Measurements from ENCODE around the gene NBEA.

Gene NBEA

DNA sequence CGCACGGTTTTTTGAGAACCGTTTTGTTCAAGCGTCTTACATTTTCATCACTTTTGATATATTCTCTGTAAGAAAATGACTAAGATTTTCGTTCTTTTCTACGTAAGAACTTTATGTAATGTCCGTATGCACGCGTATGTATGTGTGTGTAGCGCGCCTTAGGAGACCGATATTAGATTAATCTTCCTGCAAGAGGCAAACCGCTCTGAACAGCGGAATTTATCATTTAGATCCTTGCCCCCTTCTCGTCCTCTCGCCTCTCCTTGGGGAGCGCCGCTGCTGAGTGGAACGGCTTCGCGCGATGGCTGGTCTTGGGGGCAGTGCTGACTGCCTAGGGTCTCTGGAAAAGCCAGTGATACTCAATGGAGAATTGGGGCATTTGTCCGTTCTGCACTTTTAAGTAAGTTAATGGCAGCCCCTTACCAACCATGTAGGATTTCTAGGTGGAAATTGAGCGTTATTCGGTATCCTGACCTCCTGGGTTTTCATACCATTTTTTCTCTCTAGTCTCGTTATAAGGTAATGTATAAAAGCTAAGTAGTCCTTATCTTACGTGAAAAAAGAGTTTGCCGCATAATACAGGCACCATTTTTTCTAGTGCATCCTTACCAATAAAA, 529.7 kb downstream of the NBEA start:
- peaks cover 41% of the 10 kb centered on the region for H3K4me1 ChIP-seq (ENCODE audit: control insufficient read depth, low read depth, low read length)
- no peak overlapping the region for H3K27ac ChIP-seq (ENCODE audit: low read length)
- H3K36me3 ChIP-seq (ENCODE audit: control insufficient read depth, low read depth, low read length) = no peaks in the 10 kb centered on the region
- H3K9ac ChIP-seq (ENCODE audit: low read length) = no peak overlapping the region
- peaks cover 80% of the 10 kb centered on the region for H3K27me3 ChIP-seq (ENCODE audit: control insufficient read depth, insufficient read depth, low read length)
- peak overlapping the region; percentile 85 for H3K4me3 ChIP-seq (ENCODE audit: low read length)
- no peaks in the 10 kb centered on the region for H3K9me3 ChIP-seq (ENCODE audit: control insufficient read depth, low read depth, low read length)

DNA sequence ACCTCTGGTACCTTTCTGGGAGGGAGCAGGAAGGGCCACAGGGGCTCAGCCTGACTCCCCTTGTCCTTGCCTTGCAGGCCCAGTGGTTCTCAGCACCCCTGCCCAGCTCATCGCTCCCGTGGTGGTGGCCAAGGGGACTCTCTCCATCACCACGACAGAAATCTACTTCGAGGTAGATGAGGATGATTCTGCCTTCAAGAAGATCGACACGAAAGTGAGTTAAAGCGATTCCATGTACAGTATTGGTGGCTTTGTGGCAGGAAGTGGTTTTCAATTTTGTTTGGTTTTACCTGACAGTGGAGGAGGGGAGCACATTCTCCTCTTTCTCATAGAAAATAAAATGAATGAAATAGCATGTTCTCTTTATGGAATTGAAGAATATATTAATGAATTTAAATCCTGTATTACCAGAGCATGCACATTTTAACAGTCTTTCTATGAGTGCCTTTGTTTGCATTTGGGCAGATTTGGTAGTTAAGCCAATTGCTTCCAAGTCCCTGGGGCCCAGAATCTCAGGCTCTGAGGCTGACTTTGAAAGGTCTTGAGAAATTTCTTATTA, 530.3 kb downstream of the NBEA start:
- Histone ChIP-seq H3K9me3 (ENCODE audit: control insufficient read depth, low read depth, low read length) (no peaks in the 10 kb centered on the region), H3K9ac (ENCODE audit: low read length) (no peak overlapping the region), H3K27ac (ENCODE audit: low read length) (no peak overlapping the region), H3K27me3 (ENCODE audit: control insufficient read depth, insufficient read depth, low read length) (peaks cover 86% of the 10 kb centered on the region), H3K36me3 (ENCODE audit: control insufficient read depth, low read depth, low read length) (no peaks in the 10 kb centered on the region), H3K4me1 (ENCODE audit: control insufficient read depth, low read depth, low read length) (peaks cover 43% of the 10 kb centered on the region), H3K4me3 (ENCODE audit: low read length) (peak overlapping the region; percentile 85)

DNA sequence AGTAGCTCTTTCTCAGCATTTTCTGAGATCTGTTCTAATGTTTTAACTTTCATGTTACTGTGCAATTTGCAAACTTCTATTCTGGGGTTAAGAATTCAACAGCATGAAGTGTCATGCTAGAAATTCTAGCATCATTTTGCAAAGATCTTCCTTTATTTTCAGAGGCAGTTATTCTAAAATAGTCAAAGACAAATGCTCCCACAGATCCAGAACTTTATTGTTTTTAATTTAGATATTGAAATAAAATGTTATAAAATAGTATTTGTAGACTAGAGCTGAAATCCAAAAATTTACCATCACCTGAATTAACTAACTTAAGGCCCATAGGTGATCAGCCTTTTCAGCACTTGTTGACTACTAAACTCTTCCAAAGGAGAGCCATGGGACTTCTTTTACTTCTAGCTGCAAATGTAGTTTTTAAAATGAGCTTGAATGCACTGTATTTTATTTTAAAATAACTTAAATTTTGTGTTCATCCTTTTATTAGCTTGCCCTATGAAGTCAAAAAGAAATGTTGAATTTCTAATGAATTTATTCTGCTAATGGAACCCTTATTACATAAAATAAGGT, 531.2 kb downstream of the NBEA start:
- peaks cover 45% of the 10 kb centered on the region for H3K4me1 ChIP-seq (ENCODE audit: control insufficient read depth, low read depth, low read length)
- H3K27ac ChIP-seq (ENCODE audit: low read length) = no peak overlapping the region
- no peak overlapping the region for H3K9ac ChIP-seq (ENCODE audit: low read length)
- H3K36me3 ChIP-seq (ENCODE audit: control insufficient read depth, low read depth, low read length) = no peaks in the 10 kb centered on the region
- no peak overlapping the region for H3K4me3 ChIP-seq (ENCODE audit: low read length)
- no peaks in the 10 kb centered on the region for H3K9me3 ChIP-seq (ENCODE audit: control insufficient read depth, low read depth, low read length)
- H3K27me3 ChIP-seq (ENCODE audit: control insufficient read depth, insufficient read depth, low read length) = peaks cover 94% of the 10 kb centered on the region

DNA sequence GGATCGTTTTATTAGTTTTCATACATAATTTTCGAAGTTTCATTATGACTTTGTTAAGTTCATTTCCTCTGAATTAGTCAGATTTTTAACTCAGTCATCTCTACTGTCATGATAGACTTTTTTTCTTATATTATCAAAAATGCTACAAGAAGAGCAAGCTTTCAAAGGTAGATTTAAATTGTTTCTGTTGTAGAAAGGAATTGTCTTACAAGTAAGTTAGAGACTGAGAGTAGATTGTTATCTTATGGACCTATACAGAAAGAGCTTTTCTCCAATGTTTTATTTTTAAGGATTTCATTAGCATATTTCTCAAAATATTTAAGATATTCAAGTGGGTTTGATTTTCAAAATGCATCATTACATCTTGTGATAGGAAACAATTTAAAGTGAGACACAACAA, 531.7 kb downstream of the NBEA start:
- H3K4me1 ChIP-seq (ENCODE audit: control insufficient read depth, low read depth, low read length) = peaks cover 45% of the 10 kb centered on the region
- H3K27me3 ChIP-seq (ENCODE audit: control insufficient read depth, insufficient read depth, low read length) = peaks cover 94% of the 10 kb centered on the region
- no peak overlapping the region for H3K9ac ChIP-seq (ENCODE audit: low read length)
- no peak overlapping the region for H3K27ac ChIP-seq (ENCODE audit: low read length)
- H3K9me3 ChIP-seq (ENCODE audit: control insufficient read depth, low read depth, low read length) = no peaks in the 10 kb centered on the region
- no peaks in the 10 kb centered on the region for H3K36me3 ChIP-seq (ENCODE audit: control insufficient read depth, low read depth, low read length)
- H3K4me3 ChIP-seq (ENCODE audit: low read length) = no peak overlapping the region

DNA sequence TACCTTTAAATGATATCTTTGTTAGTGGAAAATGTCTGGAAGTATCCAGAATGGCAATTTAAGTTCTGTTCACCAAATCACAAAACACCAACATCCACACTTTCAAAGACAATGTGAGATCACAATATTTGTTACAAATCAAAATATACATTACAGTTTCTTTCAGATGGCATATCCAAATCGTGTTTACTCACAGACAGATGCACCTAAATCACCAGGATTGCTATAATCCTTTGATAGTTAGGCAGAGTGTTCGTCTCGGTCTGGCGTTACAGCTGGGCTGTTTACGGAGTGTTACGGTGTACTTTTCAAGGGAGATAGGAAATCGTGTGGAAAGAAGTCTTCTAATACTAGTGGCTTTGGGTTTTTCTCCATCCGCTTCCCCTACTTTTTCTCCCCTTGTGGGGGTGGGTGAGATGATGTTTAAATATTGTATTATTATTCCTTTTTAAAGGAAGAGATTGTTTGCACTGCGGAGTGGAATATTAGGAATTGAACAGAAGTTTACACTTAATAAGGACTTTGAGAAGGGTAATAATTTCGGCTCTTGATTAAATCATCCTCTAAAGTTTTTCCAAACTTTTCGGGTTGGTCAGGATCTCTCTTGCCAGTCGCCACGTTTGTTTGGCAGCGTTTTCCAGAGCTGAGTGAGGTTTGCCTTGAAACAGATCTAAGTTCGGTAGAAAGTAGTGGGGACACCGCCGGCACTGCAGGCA, 532.6 kb downstream of the NBEA start:
- Histone ChIP-seq H3K9me3 (ENCODE audit: control insufficient read depth, low read depth, low read length) (no peaks in the 10 kb centered on the region), H3K4me3 (ENCODE audit: low read length) (peak overlapping the region; percentile 69), H3K27ac (ENCODE audit: low read length) (no peak overlapping the region), H3K4me1 (ENCODE audit: control insufficient read depth, low read depth, low read length) (peaks cover 50% of the 10 kb centered on the region), H3K36me3 (ENCODE audit: control insufficient read depth, low read depth, low read length) (no peaks in the 10 kb centered on the region), H3K9ac (ENCODE audit: low read length) (no peak overlapping the region), H3K27me3 (ENCODE audit: control insufficient read depth, insufficient read depth, low read length) (peaks cover 95% of the 10 kb centered on the region)

DNA sequence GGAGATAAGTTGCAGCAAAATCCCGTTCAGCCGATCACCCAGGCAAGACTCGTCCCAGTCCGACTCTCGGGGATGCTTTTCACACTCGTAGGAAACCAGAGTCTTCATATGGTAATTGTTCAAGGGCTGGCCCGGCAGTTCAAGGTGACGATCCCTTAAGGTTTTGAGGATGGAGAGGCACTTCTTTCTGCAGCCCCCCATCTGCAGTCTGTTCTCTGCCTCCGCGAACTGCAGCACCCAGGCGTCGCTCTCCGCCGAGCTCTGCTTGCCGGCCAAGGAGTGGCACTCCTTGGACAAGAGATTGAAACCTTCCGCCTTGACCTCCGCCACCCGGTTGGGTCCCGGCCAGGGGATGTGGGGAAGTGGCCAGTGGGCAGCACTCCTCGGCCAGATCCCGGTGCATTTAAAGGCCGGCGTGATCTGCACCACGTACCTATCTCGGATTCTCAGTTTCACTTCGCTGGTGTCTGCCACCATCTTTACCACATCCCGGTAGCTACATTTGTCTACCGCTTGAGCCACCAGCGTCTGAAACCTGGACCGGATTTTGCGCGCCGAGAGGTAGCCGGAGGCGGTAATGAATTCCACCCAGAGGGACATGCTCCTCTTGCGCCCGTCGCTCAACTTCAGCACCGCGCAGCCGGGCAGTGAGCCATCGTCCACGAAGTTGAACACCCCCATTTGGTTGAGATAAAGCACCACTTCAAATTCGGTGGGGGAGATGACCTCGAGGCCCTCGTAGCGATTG, 533.3 kb downstream of the NBEA start:
- peak overlapping the region; percentile 69 for H3K4me3 ChIP-seq (ENCODE audit: low read length)

DNA sequence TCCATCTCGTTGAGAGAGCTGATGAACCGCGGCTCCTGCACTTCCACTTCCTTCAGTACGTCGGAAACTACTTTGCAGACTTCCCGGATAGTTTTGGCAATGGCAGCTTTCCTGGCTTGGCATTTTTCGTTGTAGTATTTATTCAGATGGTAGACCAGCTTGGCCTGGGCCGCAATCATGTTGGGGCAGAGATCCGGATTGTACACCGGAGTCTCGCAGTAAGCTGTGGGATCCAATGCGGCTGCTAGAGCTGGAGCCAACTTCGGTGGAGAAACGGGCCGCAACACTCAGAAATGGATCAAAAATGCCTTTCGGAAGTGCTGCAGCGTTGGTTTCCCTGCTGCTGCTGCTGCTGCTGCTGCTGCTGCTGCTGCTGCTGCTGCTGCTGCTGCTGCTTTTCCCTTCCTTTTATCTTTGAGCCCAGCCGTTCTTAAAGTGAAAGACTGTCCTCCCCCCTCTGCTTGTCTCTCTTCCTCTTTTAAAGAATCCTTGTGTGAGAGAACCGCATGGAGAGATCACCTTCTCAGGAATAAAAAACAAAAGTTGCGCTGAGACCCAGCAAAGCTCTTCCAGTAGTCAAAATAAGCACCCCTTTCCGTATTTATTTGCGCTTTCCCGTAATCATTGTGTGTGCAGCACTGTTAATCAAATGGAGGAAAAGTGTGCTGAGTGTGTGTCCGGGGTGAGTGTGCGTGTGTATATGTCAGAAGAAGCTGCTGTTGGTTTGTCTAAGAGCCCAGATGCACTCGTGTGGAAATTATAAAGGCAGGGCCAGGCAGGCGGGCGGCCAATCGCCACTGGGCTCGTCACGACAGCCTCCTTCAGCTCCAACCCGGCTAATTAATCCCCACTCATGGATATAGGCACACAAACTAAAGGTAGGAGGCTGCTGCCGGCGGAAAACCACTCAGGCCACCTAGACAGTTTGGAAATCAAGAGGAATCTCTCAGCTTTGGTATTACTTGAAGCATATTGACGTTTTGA, 534.2 kb downstream of the NBEA start, which contains the start of gene MAB21L1:
Gene MAB21L1 (minus strand): TSS at position 730 of the 984 bp plus-strand sequence. CDS start 551 bp downstream, at position 179.
- no peak within 1 kb of the TSS for H3K27ac ChIP-seq (ENCODE audit: low read length)
- peaks cover 43% of the 10 kb centered on the region for H3K4me1 ChIP-seq (ENCODE audit: control insufficient read depth, low read depth, low read length)
- no peaks in the 10 kb centered on the region for H3K9me3 ChIP-seq (ENCODE audit: control insufficient read depth, low read depth, low read length)
- no peaks in the 10 kb centered on the region for H3K36me3 ChIP-seq (ENCODE audit: control insufficient read depth, low read depth, low read length)
- H3K9ac ChIP-seq (ENCODE audit: low read length) = no peak within 1 kb of the TSS
- H3K27me3 ChIP-seq (ENCODE audit: control insufficient read depth, insufficient read depth, low read length) = peaks cover 97% of the 10 kb centered on the region
- H3K4me3 ChIP-seq (ENCODE audit: low read length) = peak within 1 kb of the TSS; percentile 69

More for the DNA sequence above, 533.3 kb downstream of the NBEA start:
- Histone ChIP-seq H3K9ac (ENCODE audit: low read length) (no peak overlapping the region), H3K9me3 (ENCODE audit: control insufficient read depth, low read depth, low read length) (no peaks in the 10 kb centered on the region), H3K36me3 (ENCODE audit: control insufficient read depth, low read depth, low read length) (no peaks in the 10 kb centered on the region), H3K4me1 (ENCODE audit: control insufficient read depth, low read depth, low read length) (peaks cover 44% of the 10 kb centered on the region), H3K27me3 (ENCODE audit: control insufficient read depth, insufficient read depth, low read length) (peaks cover 95% of the 10 kb centered on the region), H3K27ac (ENCODE audit: low read length) (no peak overlapping the region)

DNA sequence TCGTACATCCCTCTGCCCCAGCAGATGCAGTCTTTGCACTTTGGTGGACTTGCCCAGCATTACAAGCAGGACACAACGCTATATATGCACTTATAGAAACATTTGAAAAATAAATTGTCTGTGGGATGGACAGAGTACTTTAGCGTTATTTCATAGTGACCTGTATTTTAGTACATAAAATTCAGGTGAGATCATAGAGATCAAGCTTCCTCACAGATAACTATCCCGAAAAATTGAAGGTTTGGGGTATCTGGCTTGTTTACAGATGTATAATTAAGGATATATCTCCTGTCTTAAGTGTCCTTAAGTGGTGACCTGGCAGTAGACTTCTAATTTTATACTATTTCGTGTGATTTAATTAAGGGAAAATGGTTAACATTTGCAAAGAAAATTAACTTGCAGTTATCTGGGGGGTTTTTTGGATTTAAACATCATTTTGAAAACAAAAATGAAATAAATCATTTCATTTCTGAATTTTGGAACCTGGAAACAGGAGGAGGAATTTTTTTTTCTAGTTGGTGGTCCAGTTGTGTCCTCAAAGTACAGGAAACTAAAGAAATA, 535.4 kb downstream of the NBEA start:
- Histone ChIP-seq H3K36me3 (ENCODE audit: control insufficient read depth, low read depth, low read length) (no peaks in the 10 kb centered on the region), H3K27me3 (ENCODE audit: control insufficient read depth, insufficient read depth, low read length) (peaks cover 85% of the 10 kb centered on the region), H3K9ac (ENCODE audit: low read length) (no peak overlapping the region), H3K4me1 (ENCODE audit: control insufficient read depth, low read depth, low read length) (peaks cover 32% of the 10 kb centered on the region), H3K4me3 (ENCODE audit: low read length) (no peak overlapping the region), H3K9me3 (ENCODE audit: control insufficient read depth, low read depth, low read length) (no peaks in the 10 kb centered on the region), H3K27ac (ENCODE audit: low read length) (no peak overlapping the region)

DNA sequence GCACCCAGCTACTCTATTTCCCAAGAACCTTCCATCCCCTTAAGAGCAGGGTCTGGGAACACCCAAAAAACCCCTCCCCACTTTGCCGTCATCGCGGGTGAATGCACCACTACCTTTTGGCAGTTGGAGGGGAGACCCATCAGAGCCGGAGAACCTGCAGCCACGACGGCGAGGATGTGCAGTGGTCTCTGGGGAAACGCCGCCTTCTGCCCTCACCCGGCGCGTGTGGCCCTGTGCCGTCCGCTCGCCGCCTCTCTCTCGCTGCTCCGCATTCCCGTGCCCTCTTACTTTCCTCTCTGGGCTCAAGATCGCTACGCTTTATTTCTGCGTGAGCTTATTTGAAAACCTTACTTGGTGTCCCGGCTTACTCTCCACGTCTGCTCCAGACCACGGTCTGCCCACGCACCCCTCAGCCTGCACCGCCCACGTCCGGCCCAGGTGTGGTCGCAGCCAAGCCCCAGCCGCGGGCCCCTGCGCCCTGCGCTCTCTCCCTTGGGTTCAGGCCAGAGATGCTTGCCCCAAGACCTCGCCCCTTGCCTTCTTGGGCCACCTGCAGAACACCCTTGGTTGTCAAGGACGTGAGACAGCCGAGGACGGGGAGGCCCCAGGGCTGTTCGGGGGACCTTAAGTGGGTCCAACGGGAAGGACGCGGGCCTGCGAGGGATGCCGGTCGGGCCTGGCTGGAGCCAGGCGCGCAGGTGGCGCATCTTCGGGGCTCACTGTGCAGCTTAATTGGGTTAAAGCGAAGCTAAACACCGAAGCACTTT, 536.4 kb downstream of the NBEA start:
- no peak overlapping the region for H3K27ac ChIP-seq (ENCODE audit: low read length)
- H3K4me3 ChIP-seq (ENCODE audit: low read length) = peak overlapping the region; percentile 49
- H3K4me1 ChIP-seq (ENCODE audit: control insufficient read depth, low read depth, low read length) = peaks cover 30% of the 10 kb centered on the region
- no peak overlapping the region for H3K9ac ChIP-seq (ENCODE audit: low read length)
- H3K27me3 ChIP-seq (ENCODE audit: control insufficient read depth, insufficient read depth, low read length) = peaks cover 75% of the 10 kb centered on the region
- no peaks in the 10 kb centered on the region for H3K36me3 ChIP-seq (ENCODE audit: control insufficient read depth, low read depth, low read length)
- no peaks in the 10 kb centered on the region for H3K9me3 ChIP-seq (ENCODE audit: control insufficient read depth, low read depth, low read length)

DNA sequence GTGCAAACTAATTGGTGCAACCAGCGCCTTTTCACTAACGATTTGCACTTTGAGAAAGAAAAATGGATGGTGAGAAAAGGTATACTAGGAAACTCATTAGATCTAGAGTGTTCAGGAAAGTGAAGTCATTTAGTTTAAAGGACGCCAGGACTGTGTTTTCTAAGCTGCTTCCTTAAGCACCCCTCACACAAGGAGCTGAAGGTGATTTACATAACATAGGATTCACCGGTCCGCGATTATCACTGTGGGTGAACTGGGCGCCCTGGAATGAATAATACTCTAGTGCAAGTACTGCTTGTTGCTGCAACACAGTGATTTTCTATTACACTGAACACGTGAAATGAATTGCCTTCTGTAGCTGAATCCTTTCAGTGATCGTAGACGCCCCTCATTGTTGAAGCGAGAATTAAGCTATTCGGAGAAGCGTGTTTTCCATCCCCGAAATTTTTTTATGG, 537.0 kb downstream of the NBEA start:
- Histone ChIP-seq H3K4me3 (ENCODE audit: low read length) (peak overlapping the region; percentile 49), H3K27ac (ENCODE audit: low read length) (no peak overlapping the region), H3K36me3 (ENCODE audit: control insufficient read depth, low read depth, low read length) (no peaks in the 10 kb centered on the region), H3K4me1 (ENCODE audit: control insufficient read depth, low read depth, low read length) (peaks cover 30% of the 10 kb centered on the region), H3K27me3 (ENCODE audit: control insufficient read depth, insufficient read depth, low read length) (peaks cover 69% of the 10 kb centered on the region), H3K9ac (ENCODE audit: low read length) (no peak overlapping the region), H3K9me3 (ENCODE audit: control insufficient read depth, low read depth, low read length) (no peaks in the 10 kb centered on the region)

All from iPS-18a (cell line).